ENCODE results near the gene MRPL53.
"Not testable (repeated sequence)": the region's sequence is repeated elsewhere in the genome, so short reads cannot be mapped to it uniquely, and the experiment has no call there.

The MRPL53 gene

DNA sequence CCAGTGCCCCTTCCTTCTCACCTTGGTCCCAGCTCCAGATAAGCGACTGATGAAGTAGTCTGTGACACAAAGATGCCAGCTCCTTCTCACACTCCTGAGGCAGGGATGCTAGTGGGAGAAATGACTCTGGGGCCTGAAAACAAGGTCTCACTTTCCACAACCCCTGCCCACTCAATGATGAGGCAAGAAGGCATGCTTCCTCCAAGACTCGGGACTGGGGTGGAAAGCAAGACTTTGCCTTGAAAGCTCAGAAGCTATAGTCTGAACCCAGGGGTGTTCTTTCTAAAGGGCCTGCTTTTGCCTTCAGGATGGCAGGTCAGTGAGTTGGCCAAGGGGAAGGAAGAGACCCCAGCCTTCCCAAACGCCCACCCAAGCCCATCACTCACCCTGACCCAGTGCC is 9.0 kb upstream of the MRPL53 start:
- no peak for DNase-seq

DNA sequence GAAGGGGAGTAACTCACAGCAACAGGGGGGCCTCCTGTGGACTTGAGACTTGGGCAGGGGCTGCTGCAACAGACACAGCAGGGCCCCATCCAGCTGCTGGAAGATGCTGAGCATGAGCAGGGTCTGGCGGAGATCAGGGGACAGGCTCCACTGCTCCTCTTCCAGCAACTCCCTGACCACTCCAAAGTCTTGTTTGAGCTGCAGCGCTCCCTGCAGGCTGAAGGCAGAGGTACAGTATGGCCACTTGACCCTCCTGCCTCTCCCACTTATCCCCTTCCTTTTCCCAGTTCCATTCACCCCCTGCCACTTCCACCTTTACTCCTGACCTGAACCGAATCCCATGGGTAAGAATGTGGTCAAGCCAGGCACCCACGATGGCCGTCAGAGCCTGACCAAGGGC is 2.4 kb upstream of the MRPL53 start:
- DNase-seq = no peak

DNA sequence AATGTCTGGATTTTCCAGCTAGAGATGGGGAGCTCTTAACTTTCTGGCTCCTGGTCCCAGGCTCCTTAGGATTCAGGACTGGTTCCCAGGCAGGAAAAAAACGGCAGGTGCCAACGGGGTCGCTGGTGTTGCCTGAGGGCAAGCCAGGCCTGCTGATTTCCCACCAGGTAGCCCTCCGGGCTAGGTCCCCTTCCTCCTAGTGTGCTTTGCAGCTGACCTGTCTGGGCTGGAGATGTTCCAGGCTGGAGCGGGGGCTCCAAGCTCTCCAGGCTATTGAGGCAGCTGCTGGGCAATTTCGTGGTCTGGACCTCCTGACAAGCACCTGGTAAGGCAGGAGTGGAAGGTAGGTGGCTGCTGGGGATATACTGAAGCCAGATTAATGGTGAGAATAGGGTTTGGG is 2.0 kb upstream of the MRPL53 start:
- DNase-seq = no peak

GRCh38 chr2:74472945-74473258 is 422 bp upstream of the MRPL53 start:
- no peak for DNase-seq

- no peak for DNase-seq
Measured at GRCh38 chr2:74471332-74472065, 981 bp downstream of the MRPL53 start.

DNA sequence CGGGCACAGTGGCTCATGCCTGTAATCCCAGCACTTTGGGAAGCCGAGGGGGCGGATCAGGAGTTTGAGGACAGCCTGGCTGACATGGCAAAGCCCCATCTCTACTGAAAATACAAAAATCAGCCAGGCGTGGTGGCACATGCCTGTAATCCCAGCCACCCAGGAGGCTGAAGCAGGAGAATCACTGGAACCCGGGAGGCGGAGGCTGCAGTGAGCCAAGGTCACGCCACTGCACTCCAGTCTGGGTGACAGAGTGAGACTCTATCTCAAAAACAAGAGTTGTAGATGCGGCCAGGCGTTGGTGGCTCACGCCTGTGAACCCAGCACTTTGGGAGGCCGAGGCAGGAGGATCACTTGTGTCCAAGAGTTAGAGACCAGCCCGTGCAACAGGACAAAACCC is 1.7 kb downstream of the MRPL53 start:
- DNase-seq = not testable (repeated sequence)

- DNase-seq = no peak
Measured at GRCh38 chr2:74464406-74464805, 8.1 kb downstream of the MRPL53 start.

GRCh38 chr2:74462786-74463105 is 9.7 kb downstream of the MRPL53 start:
- no peak for DNase-seq

GRCh38 chr2:74462054-74462785 is 10.3 kb downstream of the MRPL53 start:
- no peak for DNase-seq

GRCh38 chr2:74461187-74462053 is 11.1 kb downstream of the MRPL53 start:
- no peak for DNase-seq

DNA sequence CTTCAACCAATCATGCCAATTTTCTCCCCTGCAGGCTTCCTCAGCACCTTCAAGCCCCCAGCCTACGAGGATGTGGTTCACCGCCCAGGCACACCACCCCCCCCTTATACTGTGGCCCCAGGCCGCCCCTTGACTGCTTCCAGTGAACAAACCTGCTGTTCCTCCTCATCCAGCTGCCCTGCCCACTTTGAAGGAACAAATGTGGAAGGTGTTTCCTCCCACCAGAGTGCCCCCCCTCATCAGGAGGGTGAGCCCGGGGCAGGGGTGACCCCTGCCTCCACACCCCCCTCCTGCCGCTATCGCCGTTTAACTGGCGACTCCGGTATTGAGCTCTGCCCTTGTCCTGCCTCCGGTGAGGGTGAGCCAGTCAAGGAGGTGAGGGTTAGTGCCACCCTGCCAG is 12.3 kb downstream of the MRPL53 start:
- not testable (repeated sequence) for DNase-seq

- not testable (repeated sequence) for DNase-seq
Measured at GRCh38 chr2:74459503-74460118, 12.9 kb downstream of the MRPL53 start.

DNA sequence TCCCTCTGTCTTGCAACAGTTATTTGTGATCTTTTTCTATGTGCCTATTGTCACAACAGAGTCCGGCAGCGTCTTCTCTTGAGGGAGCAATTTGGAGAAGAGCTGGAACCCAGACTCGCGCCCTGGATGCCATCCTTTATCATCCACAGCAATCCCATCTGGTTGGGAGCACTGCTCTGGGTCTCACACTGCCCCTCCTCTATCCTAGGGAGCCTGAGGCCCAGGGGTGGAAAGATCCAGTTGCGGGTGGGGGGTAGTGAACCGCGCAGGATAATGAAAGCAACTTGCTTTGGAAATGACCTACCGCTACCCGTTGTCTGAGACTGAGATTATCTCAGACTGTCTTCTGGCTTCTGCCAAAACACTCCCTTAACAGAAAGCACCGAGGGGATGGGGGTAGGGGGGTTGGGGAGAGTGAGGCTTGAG is 13.5 kb downstream of the MRPL53 start:
- DNase-seq = no peak

- peak; percentile 98 to 99 for DNase-seq
Measured at GRCh38 chr2:74458132-74458937, 14.1 kb downstream of the MRPL53 start, which contains the start of gene WBP1. Gene WBP1, plus strand, starts transcription at chr2:74458438. Its CDS starts 165 bp downstream, at chr2:74458603.

- peak; percentile 82 to 84 for DNase-seq
Measured at GRCh38 chr2:74457549-74458131, 14.8 kb downstream of the MRPL53 start.

DNA sequence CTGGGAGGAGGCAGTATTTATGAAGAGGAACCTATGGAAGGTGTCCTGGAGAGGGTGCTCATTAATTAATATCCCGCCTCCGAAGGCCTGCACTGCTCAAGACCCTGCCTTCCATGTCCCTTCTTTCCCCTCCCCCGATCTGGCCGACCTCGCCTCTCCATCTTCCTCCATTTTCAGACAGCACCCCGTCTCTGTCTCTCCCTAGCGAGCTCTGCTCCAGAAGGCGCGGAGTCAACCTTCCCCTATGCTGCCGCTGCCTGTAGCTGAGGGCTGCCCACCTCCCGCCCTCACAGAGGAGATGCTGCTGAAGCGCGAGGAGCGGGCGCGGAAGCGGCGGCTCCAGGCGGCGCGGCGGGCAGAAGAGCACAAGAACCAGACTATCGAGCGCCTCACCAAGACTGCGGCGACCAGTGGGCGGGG is 15.3 kb downstream of the MRPL53 start:
- no peak for DNase-seq

DNA sequence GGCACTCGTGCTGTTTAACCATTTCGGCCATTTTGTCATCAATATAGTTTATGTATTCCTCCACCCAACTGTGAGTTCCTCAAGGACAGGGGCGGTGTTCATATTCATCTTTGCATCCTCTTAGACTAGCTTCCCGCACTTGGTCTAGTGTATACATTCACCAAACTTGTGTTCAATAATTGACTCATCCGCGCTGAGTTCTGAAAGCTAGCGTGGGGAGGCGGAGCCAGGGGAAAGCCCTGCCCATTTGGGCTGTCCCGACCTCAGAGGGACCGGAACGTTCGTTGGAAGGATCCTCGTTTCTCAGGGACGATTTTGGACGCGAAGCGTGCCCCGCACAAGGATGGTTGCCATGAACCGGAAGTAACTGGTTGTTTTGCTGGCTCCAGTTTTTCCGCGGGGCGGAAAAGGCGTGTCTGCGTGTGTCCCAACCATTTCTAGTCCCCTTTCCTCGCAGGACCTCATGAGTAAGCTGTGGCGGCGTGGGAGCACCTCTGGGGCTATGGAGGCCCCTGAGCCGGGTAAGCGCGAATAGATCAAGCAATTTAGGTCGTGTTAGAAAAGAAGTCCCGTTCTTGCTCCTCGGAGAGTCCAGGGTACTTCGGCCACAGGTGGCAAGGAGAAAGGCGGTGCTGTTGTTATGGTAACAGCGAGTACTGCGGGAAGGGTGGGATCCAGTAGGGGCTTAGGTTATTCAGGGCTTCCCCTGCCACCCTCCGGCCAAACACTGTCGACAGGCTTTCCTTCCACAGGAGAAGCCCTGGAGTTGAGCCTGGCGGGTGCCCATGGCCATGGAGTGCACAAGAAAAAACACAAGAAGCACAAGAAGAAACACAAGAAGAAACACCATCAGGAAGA is 17.6 kb downstream of the MRPL53 start, which contains the start of gene INO80B:
INO80B (plus strand) TSS at position 434 of the 858 bp plus-strand sequence; CDS start at position 464, 30 bp downstream.
- peak; percentile 96 to 97 for DNase-seq

- no peak for DNase-seq
Measured at GRCh38 chr2:74450570-74451190, 21.8 kb downstream of the MRPL53 start.

GRCh38 chr2:74448771-74449170 is 23.7 kb downstream of the MRPL53 start:
- no peak for DNase-seq
